IPS-20b (cell line): ENCODE measurements around the gene JMJD4.

ENCODE experiments used
- H3K27ac ChIP-seq: one replicate; pipeline ENCODE4 v1.5.1; 2013; ENCODE audit warnings: low read length
- H3K27me3 ChIP-seq: 2 replicates; pipeline ENCODE4 v1.6.1; 2013; ENCODE audit warnings: mild to moderate bottlenecking, low read length, inconsistent platforms; ENCODE audit not compliant: insufficient read depth
- H3K36me3 ChIP-seq: 2 replicates; pipeline ENCODE4 v1.6.1; 2013; ENCODE audit warnings: low read depth, mild to moderate bottlenecking, inconsistent platforms, low read length, moderate library complexity; ENCODE audit not compliant: insufficient read depth
- H3K4me1 ChIP-seq: 2 replicates; pipeline ENCODE4 v1.6.1; 2013; ENCODE audit warnings: mild to moderate bottlenecking, control low read depth, inconsistent platforms, low read length, moderate library complexity; ENCODE audit not compliant: insufficient read depth
- H3K4me3 ChIP-seq: 2 replicates; pipeline ENCODE4 v1.5.1; 2013; ENCODE audit warnings: mild to moderate bottlenecking, low read length, inconsistent platforms
- H3K9ac ChIP-seq: 2 replicates; pipeline ENCODE4 v1.6.1; 2013; ENCODE audit warnings: low read depth, mild to moderate bottlenecking, inconsistent platforms, low read length, moderate library complexity
- H3K9me3 ChIP-seq: 2 replicates; pipeline ENCODE4 v1.6.1; 2013; ENCODE audit warnings: mild to moderate bottlenecking, low read depth, low read length, inconsistent platforms; ENCODE audit not compliant: insufficient read depth

JMJD4 gene

DNA sequence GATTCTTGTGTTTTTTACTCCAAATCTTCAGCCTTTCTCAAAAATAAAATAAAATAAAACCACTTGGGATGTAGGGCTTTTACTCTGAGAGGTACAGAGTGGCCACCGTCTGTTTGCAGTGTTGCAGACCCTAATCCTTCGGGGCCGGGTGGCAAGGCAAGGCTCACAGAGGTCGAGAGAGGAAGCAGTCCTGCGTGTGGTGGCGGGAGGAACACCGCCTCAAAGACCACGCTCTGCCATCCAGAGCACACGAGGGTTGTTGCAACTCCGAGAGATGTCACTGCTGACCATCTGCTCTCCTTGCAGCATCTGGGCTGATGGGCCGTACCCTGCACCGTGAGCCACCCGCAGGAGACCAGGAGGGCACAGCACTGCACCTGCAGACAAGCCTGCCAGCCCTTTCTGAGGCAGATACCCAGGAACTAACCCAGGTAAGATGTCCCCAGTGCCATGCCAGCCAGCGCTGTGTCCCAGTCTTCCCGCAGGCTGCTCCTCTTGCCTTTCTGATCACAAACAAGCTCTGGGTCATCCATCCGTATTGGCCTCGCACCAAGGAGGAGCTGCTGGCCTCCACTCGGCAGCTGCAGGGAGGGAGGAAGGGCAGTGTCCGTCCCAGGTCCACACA lies 31.7 kb upstream of the JMJD4 start:
- Histone ChIP-seq H3K27ac (no peak overlapping the region), H3K36me3 (peaks cover 32% of the 10 kb centered on the region)

GRCh38 chr1:227766015-227766634 lies 31.0 kb upstream of the JMJD4 start:
- no peak overlapping the region for H3K9ac ChIP-seq
- peaks cover 39% of the 10 kb centered on the region for H3K36me3 ChIP-seq
- H3K9me3 ChIP-seq = no peaks in the 10 kb centered on the region
- H3K4me1 ChIP-seq = no peaks in the 10 kb centered on the region
- no peak overlapping the region for H3K27ac ChIP-seq
- H3K4me3 ChIP-seq = no peak overlapping the region
- H3K27me3 ChIP-seq = no peaks in the 10 kb centered on the region

More for the DNA sequence above, 31.7 kb upstream of the JMJD4 start:
- H3K27me3 ChIP-seq = no peaks in the 10 kb centered on the region
- H3K9me3 ChIP-seq = no peaks in the 10 kb centered on the region
- no peak overlapping the region for H3K4me3 ChIP-seq
- no peak overlapping the region for H3K9ac ChIP-seq
- no peaks in the 10 kb centered on the region for H3K4me1 ChIP-seq

DNA sequence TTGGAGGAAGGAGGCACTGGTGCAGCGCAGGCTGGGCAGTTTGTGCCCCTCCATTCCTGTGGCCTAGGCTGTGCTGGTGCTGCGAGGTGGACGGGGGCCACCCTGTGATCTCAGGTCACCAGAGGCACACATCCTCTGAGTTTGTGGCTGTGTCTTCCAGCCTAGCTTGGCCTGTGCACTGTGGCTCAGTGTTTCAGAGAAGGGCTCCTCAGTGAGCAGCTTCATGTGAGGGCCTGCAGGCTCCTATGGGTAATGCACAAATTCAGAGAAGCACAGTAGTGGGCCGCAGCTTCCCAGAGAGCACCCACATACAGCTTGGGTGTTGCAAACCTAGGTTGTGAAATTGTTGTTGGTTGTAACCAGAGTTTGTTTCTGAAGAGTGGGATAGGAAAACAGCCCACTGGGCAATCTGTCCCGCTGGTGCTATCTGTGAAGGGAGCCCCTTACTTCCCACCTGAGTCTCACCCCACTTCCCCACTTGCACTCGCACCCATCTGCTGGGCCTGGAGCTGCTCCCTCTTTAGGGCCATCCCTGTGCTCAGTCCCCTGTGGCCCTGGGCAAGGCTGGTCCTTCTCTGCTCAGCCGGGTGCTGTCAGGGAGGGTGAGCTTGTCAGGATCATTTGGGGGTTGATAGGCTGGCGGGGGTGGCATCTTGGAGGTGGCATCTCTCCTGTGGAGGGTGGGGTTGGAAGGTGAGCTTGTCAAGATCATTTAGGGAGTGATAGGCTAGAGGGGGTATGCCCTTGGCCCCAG lies 30.3 kb upstream of the JMJD4 start:
- no peak overlapping the region for H3K27ac ChIP-seq

GRCh38 chr1:227764019-227764391 lies 28.9 kb upstream of the JMJD4 start:
- Histone ChIP-seq H3K36me3 (peaks cover 55% of the 10 kb centered on the region), H3K4me1 (no peaks in the 10 kb centered on the region), H3K9me3 (no peaks in the 10 kb centered on the region), H3K27ac (no peak overlapping the region), H3K9ac (no peak overlapping the region), H3K27me3 (no peaks in the 10 kb centered on the region), H3K4me3 (no peak overlapping the region)

More for the DNA sequence above, 30.3 kb upstream of the JMJD4 start:
- Histone ChIP-seq H3K27me3 (no peaks in the 10 kb centered on the region), H3K4me1 (no peaks in the 10 kb centered on the region), H3K4me3 (no peak overlapping the region), H3K9me3 (no peaks in the 10 kb centered on the region), H3K36me3 (peaks cover 45% of the 10 kb centered on the region), H3K9ac (no peak overlapping the region)

- Histone ChIP-seq H3K36me3 (peaks cover 55% of the 10 kb centered on the region), H3K4me1 (no peaks in the 10 kb centered on the region), H3K27ac (no peak overlapping the region), H3K27me3 (no peaks in the 10 kb centered on the region), H3K9me3 (no peaks in the 10 kb centered on the region), H3K4me3 (no peak overlapping the region), H3K9ac (no peak overlapping the region)
Observed at GRCh38 chr1:227763246-227764018, 28.3 kb upstream of the JMJD4 start.

- Histone ChIP-seq H3K9ac (no peak overlapping the region), H3K9me3 (no peaks in the 10 kb centered on the region), H3K36me3 (peaks cover 50% of the 10 kb centered on the region), H3K27ac (no peak overlapping the region), H3K4me3 (no peak overlapping the region), H3K27me3 (no peaks in the 10 kb centered on the region), H3K4me1 (no peaks in the 10 kb centered on the region)
Observed at GRCh38 chr1:227762231-227762911, 27.3 kb upstream of the JMJD4 start.

DNA sequence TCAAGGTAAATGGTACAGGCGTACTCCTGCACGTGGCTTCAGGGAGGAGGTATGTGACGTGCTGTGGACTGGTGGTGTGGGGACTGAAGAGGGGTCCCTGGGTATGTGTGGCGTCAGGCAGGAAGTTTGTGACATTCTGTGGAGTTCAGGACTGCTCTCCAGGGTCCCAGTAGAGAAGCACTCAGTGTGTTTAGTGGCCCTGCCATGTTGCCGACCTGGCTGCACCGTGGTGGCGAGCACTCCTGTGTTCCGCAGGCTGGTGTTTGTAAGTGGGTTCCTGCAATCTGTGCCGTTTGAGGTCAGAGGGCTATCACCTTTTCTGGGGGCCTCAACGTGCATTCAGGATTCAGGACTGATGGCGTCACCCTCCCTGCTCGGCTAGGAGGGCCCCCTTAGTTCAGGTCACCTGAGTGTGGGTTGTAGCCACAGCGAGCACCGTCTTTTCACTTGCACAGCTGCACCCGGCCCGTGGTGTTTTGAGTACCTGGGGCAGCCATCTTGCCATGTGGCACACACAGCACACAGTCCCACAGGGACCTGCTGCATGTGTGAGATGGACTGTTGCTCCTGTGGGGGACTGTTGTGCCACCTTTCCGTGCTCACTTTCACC lies 26.6 kb upstream of the JMJD4 start:
- Histone ChIP-seq H3K27ac (no peak overlapping the region), H3K9ac (no peak overlapping the region), H3K9me3 (no peaks in the 10 kb centered on the region), H3K4me3 (no peak overlapping the region), H3K4me1 (no peaks in the 10 kb centered on the region), H3K27me3 (no peaks in the 10 kb centered on the region), H3K36me3 (peaks cover 50% of the 10 kb centered on the region)

DNA sequence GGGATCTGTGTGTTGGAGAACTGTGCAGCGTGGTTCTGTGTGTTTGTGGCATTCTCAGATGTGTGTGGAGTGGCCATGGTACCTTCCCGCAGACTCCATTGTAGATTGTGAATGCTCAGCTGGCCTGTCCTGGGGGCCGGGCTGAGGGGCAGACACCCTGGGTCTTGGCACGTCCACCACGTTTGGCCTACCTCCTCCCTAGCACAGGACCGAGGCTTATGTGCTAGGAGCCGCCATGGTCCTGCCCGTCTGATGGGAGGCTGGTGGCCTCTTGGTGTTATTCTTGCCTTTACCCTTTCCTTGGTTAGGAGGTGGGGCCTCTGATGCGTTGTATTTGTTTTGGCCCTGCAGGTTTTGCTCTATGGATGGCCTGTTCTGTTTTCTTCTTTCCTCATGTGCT lies 25.3 kb upstream of the JMJD4 start:
- Histone ChIP-seq H3K36me3 (peaks cover 56% of the 10 kb centered on the region), H3K27ac (no peak overlapping the region), H3K9ac (no peak overlapping the region), H3K4me1 (no peaks in the 10 kb centered on the region), H3K4me3 (no peak overlapping the region), H3K27me3 (no peaks in the 10 kb centered on the region), H3K9me3 (no peaks in the 10 kb centered on the region)

DNA sequence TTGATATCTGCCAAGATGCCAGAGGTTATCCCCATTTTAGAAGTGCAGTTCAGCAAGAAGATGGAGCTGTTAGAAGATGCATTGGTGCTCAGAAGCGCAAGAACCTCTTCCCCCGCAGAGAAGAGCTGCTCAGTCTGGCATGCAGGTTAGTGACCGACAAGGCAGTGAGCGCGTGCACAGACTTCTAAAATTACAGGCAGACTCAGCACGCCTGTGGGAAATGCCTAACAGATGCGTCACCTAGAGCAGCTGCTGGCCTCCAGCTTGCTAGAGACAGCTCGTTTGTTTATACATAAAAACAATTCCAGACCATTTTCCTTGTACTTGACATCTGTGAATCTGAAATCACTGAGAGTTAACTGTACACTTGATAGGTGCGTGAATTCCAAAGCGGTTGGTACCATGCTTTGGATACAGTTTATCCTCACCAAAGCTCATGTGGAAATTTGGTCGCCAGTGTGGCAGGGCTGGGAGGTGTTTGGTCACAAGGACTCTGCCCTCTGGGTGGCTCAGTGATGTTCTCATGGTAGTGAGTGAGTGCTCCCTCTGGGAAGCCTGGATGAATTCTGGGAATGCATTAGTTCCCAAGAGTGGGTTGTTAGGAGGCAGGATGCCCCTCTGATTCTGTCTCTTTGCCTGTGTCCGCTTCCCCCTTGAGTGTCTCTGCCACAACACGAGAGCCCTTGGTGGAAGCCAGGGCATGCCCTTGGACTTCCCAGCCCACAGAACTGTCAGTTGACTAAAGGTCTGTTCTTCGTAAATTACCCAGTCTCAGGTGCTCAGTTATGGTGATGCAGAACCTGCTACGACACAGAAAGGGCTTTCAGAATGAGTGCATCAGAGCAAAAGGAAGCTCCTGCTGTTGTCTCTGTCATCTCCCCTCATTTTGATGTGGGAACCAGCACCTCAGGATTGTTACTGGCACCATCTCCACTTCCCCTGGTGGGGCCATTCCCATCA lies 24.5 kb upstream of the JMJD4 start:
- H3K4me1 ChIP-seq = no peaks in the 10 kb centered on the region
- no peaks in the 10 kb centered on the region for H3K9me3 ChIP-seq
- H3K9ac ChIP-seq = no peak overlapping the region
- H3K36me3 ChIP-seq = peaks cover 56% of the 10 kb centered on the region
- H3K4me3 ChIP-seq = no peak overlapping the region
- H3K27ac ChIP-seq = no peak overlapping the region
- H3K27me3 ChIP-seq = no peaks in the 10 kb centered on the region

- H3K36me3 ChIP-seq = peaks cover 61% of the 10 kb centered on the region
- no peak overlapping the region for H3K9ac ChIP-seq
- no peak overlapping the region for H3K27ac ChIP-seq
- no peaks in the 10 kb centered on the region for H3K9me3 ChIP-seq
- H3K27me3 ChIP-seq = no peaks in the 10 kb centered on the region
- H3K4me3 ChIP-seq = no peak overlapping the region
- no peaks in the 10 kb centered on the region for H3K4me1 ChIP-seq
Observed at GRCh38 chr1:227758366-227758765, 23.3 kb upstream of the JMJD4 start.
